NCI-H1092 treated with DMSO at 0.1 percent for 48 hours (cell line): ENCODE results near the gene NOSIP.

Source experiments
- DNase-seq: peaks from one replicate; lab custom pipeline; 2025; lab: John Stamatoyannopoulos, UW

NOSIP gene

DNA sequence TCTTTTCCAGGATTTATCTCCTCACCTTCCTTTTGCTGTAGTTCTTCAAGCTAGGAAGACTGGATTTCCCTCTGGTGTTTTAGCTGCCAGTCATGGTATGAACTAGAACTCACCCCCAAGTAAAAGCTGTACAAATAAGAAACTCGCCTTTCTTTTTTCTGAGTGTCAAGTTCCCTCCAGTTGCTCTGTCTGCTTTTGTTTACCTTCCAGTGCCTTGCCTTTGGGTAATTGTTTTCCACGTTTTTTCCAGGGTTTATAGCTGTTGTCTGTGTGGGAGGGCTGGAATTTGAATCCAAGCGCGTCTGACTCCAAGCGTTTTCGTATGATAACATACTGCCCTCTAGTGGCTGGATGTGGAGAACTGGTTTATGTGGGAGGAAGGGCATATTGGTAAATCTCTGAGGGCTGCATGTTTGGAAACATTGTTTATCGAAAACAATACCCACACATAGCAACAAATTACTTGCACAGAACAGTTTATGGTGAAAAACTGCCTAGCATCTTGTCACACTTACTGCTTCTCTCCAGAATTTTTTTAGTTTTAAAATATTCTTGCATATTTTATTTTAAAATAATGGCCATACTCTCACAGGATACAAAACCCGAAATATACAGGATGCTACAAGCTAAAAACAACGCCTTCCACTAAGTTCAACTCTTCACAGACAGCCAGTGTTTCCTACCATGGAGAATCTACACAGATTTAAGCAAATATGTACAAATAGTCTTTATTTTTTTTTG lies 33.4 kb downstream of the NOSIP start:
- DNase-seq: peak; percentile 57

DNA sequence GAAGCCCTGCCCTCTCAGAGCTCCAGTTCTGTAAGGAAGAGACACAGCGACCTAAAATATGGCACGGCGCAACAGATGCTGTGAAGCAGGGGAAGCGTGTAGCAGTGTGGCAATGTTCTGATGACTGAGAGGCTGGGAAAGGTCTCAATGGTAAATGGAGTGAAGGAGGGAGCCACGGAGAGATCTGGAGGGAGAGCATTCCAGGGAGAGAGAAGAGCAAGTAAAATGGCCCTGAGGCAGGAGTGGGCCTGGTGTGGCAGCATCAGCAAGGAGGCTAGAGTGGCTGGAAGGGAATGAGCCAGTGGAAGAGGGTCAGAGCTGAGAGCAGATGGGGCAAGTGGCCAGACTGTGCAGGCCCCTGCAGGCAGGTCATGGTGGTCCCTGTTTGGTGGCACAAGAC lies 36.2 kb downstream of the NOSIP start:
- no peak for DNase-seq

DNA sequence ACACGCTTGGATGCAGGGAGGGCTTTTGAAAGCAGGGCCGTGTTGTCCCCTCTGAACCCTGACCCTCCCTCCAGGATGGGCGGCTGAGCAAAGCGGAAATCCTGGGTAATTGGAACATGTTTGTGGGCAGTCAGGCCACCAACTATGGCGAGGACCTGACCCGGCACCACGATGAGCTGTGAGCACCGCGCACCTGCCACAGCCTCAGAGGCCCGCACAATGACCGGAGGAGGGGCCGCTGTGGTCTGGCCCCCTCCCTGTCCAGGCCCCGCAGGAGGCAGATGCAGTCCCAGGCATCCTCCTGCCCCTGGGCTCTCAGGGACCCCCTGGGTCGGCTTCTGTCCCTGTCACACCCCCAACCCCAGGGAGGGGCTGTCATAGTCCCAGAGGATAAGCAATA lies 37.3 kb downstream of the NOSIP start:
- no peak for DNase-seq

DNA sequence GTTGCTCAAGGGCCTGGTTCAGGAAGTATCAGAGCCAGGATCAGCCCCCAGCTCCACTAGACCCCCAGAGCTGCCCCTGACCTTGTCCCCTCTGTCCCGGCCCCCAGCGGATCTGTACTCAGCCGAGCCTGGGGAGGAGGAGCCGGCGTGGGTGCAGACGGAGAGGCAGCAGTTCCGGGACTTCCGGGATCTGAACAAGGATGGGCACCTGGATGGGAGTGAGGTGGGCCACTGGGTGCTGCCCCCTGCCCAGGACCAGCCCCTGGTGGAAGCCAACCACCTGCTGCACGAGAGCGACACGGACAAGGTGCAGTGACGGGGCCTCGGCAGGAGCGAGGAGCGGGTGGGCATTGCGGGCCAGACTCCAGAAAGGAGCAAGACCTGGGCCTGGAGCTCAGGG lies 37.9 kb downstream of the NOSIP start:
- DNase-seq: no peak

DNA sequence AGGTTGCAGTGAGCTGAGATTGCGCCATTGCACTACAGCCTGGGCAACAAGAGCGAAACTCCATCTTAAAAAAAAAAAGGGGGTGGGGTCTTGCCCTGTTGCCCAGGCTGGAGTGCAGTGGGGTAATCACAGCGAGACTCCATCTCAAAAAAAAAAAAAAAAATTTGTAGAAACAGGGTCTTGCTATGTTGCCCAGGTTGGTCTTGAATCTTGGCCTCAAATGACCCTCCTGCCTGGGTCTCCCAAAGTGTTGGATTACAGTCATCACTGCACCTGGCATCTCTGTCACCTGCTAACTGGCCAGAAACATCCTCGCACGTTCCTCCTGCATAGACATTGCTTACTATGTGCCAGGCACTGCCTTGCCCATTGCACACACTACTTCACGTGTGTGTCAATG lies 38.4 kb downstream of the NOSIP start:
- DNase-seq: no peak

DNA sequence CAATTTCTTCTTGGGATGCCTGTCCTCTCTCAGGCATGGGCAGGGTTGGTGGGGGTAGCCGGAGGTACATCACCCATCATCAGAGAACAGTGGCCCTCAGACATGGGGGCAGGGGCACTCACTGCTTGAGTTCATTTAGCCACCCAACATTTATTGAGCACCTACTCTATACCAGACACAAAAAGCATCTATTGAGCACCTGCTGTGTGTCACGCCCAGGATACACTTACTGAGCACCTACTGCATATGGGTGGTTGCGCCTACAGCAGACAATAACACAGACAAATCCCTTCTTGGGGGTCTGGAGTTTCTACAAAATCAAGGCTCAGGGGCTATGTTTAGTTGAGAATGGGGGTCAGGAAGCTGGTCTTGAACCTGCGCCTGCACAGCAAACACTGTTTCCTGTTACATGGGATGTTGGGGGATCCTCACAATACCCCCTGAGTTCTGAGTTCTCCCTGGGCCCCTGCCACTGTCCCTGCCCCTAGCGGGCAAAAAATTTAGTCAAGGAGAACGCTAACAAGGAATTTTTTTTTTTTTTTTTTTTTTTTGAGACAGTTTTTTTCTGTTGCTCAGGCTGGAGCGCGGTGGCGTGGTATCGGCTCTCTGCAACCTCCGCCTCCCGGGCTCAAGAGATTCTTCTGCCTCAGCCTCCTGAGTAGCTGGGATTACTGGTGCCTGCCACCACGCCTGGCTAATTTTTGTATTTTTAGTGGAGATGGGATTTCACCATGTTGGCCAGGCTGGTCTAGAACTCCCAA lies 41.0 kb downstream of the NOSIP start:
- DNase-seq: no peak

DNA sequence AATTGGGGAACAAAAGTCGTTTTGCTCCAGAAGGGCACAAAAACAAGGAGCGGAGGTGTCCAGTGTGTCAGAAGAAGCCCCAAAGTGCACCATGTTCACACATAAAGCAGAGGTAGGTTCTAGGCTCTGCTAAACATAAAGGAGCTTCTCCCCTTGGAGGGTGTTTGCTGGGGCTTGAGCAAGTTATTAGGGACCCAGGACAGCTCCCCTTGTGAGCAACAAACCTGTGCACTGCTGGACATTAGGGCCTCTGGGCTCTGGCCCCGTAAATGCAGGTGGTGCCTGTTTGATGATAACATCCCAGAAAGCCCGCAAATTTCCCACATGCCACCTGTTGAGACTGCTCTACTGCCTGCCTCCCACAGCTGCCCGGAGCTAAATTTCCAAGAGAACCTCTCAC lies 41.7 kb downstream of the NOSIP start:
- DNase-seq: no peak

DNA sequence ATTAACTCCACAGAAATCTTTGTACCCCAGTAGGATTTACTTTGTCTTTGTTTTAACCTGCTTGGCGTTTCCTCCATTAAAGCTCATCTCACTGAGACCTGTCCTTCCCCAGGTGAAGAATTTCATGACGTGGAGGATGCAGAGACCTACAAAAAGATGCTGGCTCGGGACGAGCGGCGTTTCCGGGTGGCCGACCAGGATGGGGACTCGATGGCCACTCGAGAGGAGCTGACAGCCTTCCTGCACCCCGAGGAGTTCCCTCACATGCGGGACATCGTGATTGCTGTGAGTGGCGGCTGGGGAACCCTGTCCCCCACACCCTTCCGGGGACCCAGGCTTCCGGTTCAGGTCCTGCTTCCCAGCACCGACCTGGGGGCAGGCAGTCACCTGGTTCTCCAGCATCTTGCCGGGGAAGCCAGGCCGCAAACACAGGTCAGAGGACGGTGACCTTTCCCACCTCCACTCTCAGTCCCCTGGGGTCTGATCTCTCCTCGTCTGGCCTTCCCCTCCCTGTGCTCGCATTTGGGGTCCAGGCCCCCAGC lies 43.4 kb downstream of the NOSIP start:
- DNase-seq: no peak

DNA sequence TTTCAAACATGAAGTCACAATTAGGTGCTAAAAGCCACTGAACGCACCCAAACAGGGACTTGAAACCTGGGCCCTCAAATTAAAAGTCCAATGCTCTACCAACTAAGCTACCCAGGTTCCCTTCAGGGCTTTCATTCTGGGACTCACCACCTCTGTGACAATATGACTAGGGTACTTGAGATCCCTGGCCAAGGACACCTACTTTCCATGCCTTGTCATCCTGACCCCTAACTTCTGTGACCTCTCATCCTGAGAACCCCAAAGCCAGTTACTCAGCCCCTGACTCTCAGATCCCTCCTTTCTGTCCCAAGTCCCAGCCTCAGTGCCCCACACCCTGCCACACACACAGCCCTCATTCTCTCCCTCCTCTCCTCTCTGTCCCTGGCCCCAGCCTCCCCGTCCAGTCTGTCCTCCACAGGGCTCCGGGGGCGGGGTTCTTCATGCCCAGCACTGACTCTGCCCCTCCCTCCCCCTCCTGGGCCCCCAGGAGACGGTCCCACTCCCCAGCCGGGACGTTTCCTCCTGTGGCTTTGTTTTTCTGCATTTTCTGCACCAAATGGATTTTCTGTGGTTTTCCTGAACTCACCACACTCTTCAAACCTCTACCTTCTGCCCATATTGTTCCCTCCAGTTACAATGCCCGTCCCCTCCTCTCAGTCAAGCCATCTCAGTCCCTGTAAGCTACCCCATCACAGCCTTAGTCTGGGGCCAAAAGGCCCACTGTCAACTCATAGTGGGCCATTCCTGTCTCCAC lies 45.5 kb downstream of the NOSIP start:
- DNase-seq: no peak

DNA sequence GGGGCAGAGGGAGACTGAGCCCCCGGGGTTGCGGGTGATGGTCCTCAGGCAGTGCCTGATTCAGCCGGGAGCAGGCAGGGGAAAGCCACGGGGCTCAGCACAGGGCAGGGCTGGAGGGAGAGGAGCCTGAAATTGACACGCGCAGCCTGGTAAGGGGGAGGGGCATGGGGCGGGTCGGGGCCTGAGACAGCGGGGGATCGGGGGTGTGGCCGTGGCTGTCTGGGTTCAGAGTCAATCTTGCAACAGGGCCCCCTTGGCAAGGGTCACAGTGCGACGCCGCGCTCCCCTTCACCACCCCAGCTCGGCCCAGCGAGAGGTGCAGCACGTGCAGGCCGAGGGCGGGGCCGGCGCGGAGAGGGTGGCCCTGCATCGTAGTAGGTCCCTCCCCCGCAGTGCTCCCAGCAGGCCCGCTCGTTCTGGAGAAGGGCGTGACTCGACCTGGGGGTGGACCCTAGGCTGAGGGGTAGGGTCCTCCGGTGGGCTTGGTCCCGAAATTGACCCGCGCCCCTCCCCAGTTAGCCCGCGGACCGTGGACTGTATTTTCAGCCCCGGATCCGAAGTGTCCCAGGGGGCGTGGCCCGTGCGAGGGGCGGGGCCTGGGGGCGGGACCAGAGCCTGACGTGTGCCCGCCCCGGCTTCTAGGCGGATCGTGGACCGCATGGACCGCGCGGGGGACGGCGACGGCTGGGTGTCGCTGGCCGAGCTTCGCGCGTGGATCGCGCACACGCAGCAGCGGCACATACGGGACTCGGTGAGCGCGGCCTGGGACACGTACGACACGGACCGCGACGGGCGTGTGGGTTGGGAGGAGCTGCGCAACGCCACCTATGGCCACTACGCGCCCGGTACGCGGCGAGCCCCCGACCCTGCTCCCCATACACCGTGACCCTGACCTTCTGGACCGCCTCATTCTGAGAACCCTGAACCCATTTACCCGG lies 46.5 kb downstream of the NOSIP start:
- DNase-seq: peak; percentile 15

DNA sequence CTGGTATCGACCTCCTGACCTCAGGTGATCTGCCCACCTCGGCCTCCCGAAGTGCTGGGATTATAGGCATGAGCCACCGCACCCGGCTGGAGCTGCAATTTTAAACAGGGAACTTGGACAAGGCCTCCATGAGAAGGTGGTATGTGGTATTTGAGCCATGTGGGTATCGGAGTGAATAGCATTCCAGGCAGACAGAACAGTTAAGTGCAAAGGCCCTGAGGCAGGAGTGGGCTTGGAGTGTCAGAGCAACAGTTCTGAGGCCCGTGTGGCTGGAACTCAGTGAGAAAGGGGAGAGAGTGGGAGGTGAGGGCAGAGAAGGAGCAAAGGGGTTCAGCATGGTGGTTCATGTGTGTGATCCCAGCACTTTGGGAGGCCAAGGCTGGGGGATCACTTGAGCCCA lies 49.6 kb downstream of the NOSIP start:
- DNase-seq: no peak

DNA sequence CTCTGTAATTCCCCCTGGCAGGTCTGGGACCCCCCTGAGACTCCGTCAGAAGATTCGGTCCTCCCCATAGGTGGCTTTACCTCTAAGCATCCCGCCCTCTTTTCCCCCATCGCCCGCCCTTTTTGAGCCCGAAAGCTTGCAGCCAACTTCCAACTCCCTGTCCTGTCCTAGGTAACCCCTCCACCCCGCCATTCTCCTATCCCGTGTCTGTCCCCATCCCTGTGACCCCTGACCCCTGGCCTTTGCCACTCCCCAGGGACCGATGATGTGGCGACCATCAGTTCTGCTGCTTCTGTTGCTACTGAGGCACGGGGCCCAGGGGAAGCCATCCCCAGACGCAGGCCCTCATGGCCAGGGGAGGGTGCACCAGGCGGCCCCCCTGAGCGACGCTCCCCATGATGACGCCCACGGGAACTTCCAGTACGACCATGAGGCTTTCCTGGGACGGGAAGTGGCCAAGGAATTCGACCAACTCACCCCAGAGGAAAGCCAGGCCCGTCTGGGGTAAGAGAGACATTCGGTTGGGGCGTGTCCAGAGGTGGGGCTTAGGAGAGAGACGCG lies 52.1 kb downstream of the NOSIP start:
- DNase-seq: no peak

DNA sequence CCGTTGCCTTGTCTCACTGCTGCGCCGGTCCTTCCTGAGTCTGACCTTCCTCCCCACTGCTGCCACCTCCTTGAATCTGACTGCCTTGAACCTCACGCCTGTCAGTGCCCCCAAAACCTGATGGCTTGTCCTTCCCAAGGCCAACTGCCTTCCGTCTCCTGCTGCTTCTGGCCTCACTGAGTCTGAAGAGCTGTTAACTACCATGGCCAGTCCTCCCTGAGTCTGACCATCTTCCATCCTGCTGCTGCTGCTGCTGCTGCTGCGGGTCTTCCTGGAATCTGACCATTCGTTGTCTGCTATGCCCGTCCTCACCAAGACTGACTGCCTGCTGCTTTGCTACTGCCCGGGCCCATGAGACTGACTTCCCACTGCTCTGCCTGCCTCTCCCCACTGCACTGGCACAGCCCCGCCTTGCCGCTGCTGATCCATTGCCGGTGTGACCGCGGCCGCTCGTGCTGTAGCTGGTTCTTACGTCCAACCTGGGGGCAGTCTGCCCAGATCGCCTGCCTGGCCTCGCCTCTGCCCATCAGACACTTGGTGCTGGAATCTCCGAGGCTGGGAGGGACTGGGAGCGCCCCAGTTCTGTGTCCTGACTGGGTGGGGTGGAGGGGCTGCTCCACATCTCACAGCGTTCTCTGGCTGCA lies 55.4 kb downstream of the NOSIP start:
- DNase-seq: no peak

DNA sequence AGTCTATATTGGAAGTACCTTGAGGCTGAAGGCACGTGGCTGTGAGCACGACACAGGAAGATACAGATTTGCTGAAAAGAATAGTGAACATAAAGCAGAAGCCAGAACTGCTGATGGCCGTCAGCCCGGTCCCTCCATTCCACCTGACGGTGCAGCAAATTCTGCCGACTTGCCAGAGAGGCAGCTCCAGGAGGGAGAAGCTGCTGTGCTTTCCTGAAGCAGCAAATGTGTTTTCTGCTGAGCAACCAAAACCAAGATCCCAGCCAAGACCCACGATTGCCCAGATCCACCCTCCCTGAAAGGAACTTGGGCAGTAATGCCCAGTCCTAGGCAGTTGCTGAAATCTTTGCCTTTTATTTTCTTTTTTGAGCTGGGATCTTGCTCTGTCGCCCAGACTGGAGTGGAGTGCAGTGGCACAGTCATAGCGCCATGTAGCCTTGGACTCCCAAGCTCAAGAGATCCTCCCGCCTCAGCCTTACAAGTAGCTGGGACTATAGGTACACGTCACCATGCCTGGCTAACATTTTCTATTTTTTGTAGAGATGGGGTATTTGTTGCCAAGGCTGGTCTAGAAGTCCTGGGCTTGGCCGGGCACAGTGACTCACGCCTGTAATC lies 59.5 kb downstream of the NOSIP start:
- no peak for DNase-seq

DNA sequence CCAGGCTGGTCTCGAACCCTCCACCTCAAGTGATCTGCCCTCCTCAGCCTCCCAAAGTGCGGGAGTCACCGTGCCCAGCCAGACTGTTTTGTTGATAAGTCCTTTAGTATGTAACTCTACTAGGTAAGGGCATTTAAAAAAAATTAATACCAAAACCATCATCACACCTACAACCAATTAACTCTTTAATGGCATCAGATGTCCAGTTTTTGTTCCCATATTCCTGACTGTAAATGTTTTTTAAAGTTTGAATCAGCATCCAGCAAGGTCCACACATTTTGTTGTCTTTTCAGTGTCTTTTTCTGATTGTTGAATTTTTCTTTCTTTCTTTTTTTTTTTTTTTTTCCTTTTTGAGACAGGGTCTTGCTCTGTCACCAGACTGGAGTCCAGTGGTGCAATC lies 62.3 kb downstream of the NOSIP start:
- DNase-seq: no peak

DNA sequence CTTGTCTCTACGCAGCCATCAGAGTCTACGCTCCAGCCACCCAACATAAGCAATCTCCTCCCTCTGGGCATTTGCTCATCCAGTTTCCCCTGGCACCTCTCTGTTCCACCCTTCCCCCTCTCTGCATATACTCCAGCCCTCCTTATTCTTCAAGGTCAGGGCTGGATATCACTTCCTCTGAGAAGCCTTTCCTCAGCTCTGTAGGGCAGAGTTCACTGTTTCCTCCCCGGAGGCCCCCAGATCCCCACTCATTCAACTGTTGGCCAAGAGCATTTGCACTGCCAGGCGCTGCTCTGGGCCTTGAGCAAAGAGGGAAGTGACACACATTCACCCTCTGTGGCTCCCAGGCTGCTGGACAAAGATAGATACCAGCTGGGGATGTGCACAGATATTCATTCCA lies 64.6 kb downstream of the NOSIP start:
- DNase-seq: no peak

DNA sequence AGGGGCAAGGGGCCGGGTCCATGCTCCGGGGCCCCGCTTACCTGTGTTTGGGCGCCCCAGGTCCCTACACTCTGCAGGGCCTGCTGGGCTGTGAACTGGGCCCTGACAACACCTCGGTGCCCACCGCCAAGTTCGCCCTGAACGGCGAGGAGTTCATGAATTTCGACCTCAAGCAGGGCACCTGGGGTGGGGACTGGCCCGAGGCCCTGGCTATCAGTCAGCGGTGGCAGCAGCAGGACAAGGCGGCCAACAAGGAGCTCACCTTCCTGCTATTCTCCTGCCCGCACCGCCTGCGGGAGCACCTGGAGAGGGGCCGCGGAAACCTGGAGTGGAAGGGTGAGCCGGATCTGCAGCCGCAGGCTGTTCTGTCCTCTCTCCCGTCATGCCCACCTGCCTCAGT lies 66.2 kb downstream of the NOSIP start:
- no peak for DNase-seq

DNA sequence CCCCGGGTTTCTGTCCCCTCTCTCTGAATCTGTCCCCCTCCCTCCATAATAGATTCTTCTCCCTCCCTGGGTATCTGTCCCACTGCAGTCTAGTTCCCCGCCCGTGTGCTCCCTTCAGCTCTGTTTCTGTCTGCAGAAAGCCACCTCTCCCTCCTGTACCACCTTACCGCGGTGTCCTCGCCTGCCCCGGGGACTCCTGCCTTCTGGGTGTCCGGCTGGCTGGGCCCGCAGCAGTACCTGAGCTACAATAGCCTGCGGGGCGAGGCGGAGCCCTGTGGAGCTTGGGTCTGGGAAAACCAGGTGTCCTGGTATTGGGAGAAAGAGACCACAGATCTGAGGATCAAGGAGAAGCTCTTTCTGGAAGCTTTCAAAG lies 66.6 kb downstream of the NOSIP start:
- DNase-seq: no peak

DNA sequence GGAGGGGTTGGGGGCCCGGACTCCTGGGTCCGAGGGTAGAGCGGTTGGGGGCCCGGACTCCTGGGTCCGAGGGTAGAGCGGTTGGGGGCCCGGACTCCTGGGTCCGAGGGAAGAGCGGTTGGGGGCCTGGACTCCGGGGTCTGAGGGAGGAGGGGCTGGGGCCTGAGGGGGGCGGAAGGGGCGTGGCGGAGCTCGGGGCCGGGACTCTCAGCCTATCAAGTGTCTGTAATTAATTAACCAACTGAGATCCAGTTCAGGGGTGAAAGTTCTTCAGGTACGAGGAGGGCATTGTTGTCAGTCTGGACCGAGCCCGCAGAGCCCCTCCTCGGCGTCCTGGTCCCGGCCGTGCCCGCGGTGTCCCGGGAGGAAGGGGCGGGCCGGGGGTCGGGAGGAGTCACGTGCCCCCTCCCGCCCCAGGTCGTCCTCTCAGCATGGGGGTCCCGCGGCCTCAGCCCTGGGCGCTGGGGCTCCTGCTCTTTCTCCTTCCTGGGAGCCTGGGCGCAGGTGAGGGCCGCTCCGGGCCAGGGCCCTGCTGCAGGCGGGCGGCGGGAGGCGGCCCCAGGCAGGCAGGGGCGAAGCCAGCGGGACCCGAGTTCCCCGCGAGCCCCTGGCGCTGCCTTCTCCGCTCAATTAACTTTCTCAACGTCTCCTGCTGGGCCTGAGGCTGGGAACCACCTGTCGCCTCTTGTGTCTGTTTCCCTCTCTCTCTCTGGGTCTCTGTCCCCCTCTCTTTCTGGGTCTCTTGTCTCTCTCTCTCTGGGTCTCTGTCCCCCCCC lies 67.2 kb downstream of the NOSIP start:
- peak; percentile 33 for DNase-seq
